Measurements from ENCODE around the gene WIPF1. TPM values are rescaled to one million over a fixed set of nuclear protein-coding genes. Genes with fewer than 3 reads are reported as not detected.

Gene WIPF1
- polyA plus RNA-seq, 1 donor (not counting 4 experiments of a cell fraction or from before 2014, with no cell fraction given), result 0.16 TPM

GRCh38 chr2:174594456-174594855, 3.1 kb downstream of the WIPF1 start:
- no peak for TF ChIP-seq CTCF (optimal IDR thresholded peaks at IDR 0.05 in 1 of 3, IDR thresholded peaks at IDR 0.05 in 1 of 3, conservative IDR thresholded peaks at IDR 0.05 in 1 of 3; ENCODE audit: extremely low read depth in 1 of 3, insufficient read depth in 2 of 3, low read length in 3 of 3)
- TF ChIP-seq EZH2 (IDR thresholded peaks at IDR 0.05; ENCODE audit: low read length), result no peak
- Histone ChIP-seq H2AFZ (ENCODE audit: control insufficient read depth, low read length) (no peak overlapping the region), H3K9ac (ENCODE audit: control insufficient read depth, extremely low read depth, insufficient read depth, low read length) (no peak overlapping the region), H3K36me3 (ENCODE audit: control insufficient read depth in 2 of 2, extremely low read depth in 1 of 2, insufficient read depth in 2 of 2, low read length in 2 of 2) (no peaks in the 10 kb centered on the region), H3K27me3 (ENCODE audit: control insufficient read depth, extremely low read depth, insufficient read depth, low read length) (no peaks in the 10 kb centered on the region), H3K4me3 (ENCODE audit: control insufficient read depth in 2 of 3, extremely low read depth in 1 of 3, insufficient read depth in 2 of 3, low read depth in 1 of 3, low read length in 3 of 3) (no peak overlapping the region), H3K27ac (ENCODE audit: control insufficient read depth, insufficient read depth, low read length) (no peak overlapping the region), H3K79me2 (ENCODE audit: control insufficient read depth, insufficient read depth, low read length) (no peaks in the 10 kb centered on the region), H3K4me2 (ENCODE audit: control insufficient read depth, extremely low read depth, insufficient read depth, low read depth, low read length) (no peak overlapping the region), H3K4me1 (ENCODE audit: control insufficient read depth, extremely low read depth, insufficient read depth, low read length) (peaks cover 9% of the 10 kb centered on the region), H3K9me1 (ENCODE audit: control insufficient read depth, extremely low read depth, insufficient read depth, low read length) (no peaks in the 10 kb centered on the region), H4K20me1 (ENCODE audit: control insufficient read depth, extremely low read depth, insufficient read depth, low read length) (no peaks in the 10 kb centered on the region), H3K9me3 (ENCODE audit: control insufficient read depth, low read depth, low read length) (no peaks in the 10 kb centered on the region)
- FAIRE-seq, result no peak
- dilution Hi-C loops (cut with MboI; ENCODE audit: extremely low pct_ligation_motif_present, low sequenced_read_pairs), result no loop called here
- DNase-seq (ENCODE audit: low read depth, low spot score), result no peak

GRCh38 chr2:174593574-174594203, 3.9 kb downstream of the WIPF1 start:
- H3K36me3 ChIP-seq (ENCODE audit: control insufficient read depth in 2 of 2, extremely low read depth in 1 of 2, insufficient read depth in 2 of 2, low read length in 2 of 2), result no peaks in the 10 kb centered on the region
- H3K9me1 ChIP-seq (ENCODE audit: control insufficient read depth, extremely low read depth, insufficient read depth, low read length), result no peaks in the 10 kb centered on the region
- no peak overlapping the region for H3K9ac ChIP-seq (ENCODE audit: control insufficient read depth, extremely low read depth, insufficient read depth, low read length)
- no peaks in the 10 kb centered on the region for H3K9me3 ChIP-seq (ENCODE audit: control insufficient read depth, low read depth, low read length)
- peaks cover 9% of the 10 kb centered on the region for H3K4me1 ChIP-seq (ENCODE audit: control insufficient read depth, extremely low read depth, insufficient read depth, low read length)
- no peak overlapping the region for H3K4me3 ChIP-seq (ENCODE audit: control insufficient read depth in 2 of 3, extremely low read depth in 1 of 3, insufficient read depth in 2 of 3, low read depth in 1 of 3, low read length in 3 of 3)
- no peaks in the 10 kb centered on the region for H3K79me2 ChIP-seq (ENCODE audit: control insufficient read depth, insufficient read depth, low read length)
- DNase-seq (ENCODE audit: low read depth, low spot score), result no peak
- dilution Hi-C loops (cut with MboI; ENCODE audit: extremely low pct_ligation_motif_present, low sequenced_read_pairs), result no loop called here
- H4K20me1 ChIP-seq (ENCODE audit: control insufficient read depth, extremely low read depth, insufficient read depth, low read length), result no peaks in the 10 kb centered on the region
- TF ChIP-seq EZH2 (IDR thresholded peaks at IDR 0.05; ENCODE audit: low read length), result no peak
- TF ChIP-seq CTCF (optimal IDR thresholded peaks at IDR 0.05 in 1 of 3, IDR thresholded peaks at IDR 0.05 in 1 of 3, conservative IDR thresholded peaks at IDR 0.05 in 1 of 3; ENCODE audit: extremely low read depth in 1 of 3, insufficient read depth in 2 of 3, low read length in 3 of 3), result no peak
- no peak overlapping the region for H3K27ac ChIP-seq (ENCODE audit: control insufficient read depth, insufficient read depth, low read length)
- H3K27me3 ChIP-seq (ENCODE audit: control insufficient read depth, extremely low read depth, insufficient read depth, low read length), result no peaks in the 10 kb centered on the region
- peak overlapping the region; percentile 82 for H2AFZ ChIP-seq (ENCODE audit: control insufficient read depth, low read length)
- H3K4me2 ChIP-seq (ENCODE audit: control insufficient read depth, extremely low read depth, insufficient read depth, low read depth, low read length), result no peak overlapping the region
- peak; percentile 39 for FAIRE-seq

Data from keratinocyte (primary cell).